ENCODE measurements around the gene ARHGAP33. TPM values are rescaled to one million over a fixed set of nuclear protein-coding genes. Genes with fewer than 3 reads are reported as not detected.

ARHGAP33 gene
- total RNA-seq, 1 experiment from 2014 or later, result 3.7 TPM

DNA sequence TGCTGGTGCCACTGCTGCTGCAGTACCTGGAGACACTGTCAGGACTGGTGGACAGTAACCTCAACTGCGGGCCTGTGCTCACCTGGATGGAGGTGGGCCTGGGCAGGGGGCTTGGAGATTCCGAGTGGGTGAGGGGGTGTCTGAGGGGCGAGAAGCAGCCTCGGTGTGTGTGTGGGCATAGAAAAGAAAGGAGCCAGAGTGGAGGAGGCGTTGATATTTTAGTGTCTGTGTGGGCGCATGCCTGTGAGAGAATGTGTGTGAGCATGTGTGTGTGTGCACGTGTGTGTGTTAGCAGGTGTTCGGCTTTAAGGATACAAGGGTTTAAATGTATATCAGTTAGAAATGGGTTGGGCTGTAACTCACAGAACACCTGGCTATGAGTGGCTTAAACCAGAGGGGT, 3.7 kb downstream of the ARHGAP33 start:
- CTCF ChIA-PET, result no interaction called here
- no peak overlapping the region for H3K4me3 ChIP-seq (ENCODE audit: low read length)
- DNase-seq, result no peak
- H3K9ac ChIP-seq (ENCODE audit: low read length), result no peak overlapping the region
- POLR2A ChIA-PET (ENCODE audit: unreplicated experiment), result no interaction called here
- no peaks in the 10 kb centered on the region for H3K27me3 ChIP-seq (ENCODE audit: low read length)
- intact Hi-C loops (cut with micrococcal nuclease), result no loop called here
- no peak overlapping the region for H3K4me2 ChIP-seq (ENCODE audit: low read length)
- no peak overlapping the region for H3K27ac ChIP-seq (ENCODE audit: low read length)
- H3K9me3 ChIP-seq (ENCODE audit: low read length), result no peaks in the 10 kb centered on the region
- peaks cover 7% of the 10 kb centered on the region for H3K4me1 ChIP-seq (ENCODE audit: insufficient read depth, low read length)
- TF ChIP-seq EZH2phosphoT487 (IDR thresholded peaks at IDR 0.05; ENCODE audit: borderline replicate concordance, low read length) (no peak), EZH2 (IDR thresholded peaks at IDR 0.05; ENCODE audit: low read length, unreplicated experiment) (no peak)
- TF ChIP-seq, protein P1, sequence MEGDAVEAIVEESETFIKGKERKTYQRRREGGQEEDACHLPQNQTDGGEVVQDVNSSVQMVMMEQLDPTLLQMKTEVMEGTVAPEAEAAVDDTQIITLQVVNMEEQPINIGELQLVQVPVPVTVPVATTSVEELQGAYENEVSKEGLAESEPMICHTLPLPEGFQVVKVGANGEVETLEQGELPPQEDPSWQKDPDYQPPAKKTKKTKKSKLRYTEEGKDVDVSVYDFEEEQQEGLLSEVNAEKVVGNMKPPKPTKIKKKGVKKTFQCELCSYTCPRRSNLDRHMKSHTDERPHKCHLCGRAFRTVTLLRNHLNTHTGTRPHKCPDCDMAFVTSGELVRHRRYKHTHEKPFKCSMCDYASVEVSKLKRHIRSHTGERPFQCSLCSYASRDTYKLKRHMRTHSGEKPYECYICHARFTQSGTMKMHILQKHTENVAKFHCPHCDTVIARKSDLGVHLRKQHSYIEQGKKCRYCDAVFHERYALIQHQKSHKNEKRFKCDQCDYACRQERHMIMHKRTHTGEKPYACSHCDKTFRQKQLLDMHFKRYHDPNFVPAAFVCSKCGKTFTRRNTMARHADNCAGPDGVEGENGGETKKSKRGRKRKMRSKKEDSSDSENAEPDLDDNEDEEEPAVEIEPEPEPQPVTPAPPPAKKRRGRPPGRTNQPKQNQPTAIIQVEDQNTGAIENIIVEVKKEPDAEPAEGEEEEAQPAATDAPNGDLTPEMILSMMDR (conservative IDR thresholded peaks at IDR 0.05; ENCODE audit: low read depth, low read length), result no peak
- H3K79me2 ChIP-seq (ENCODE audit: low read length), result no peaks in the 10 kb centered on the region
- ATAC-seq, result no peak
- H3F3A ChIP-seq (ENCODE audit: low read length, unreplicated experiment), result no peaks in the 10 kb centered on the region
- no peaks in the 10 kb centered on the region for H3K9me2 ChIP-seq (replicated peaks; ENCODE audit: low read length)
- no peaks in the 10 kb centered on the region for H4K20me1 ChIP-seq (ENCODE audit: low read length)
- no TSS peak for BruUV-seq (replicated peaks)
- no peaks in the 10 kb centered on the region for H3K36me3 ChIP-seq (ENCODE audit: low read depth, low read length)
- no peak overlapping the region for H2AFZ ChIP-seq (ENCODE audit: low read length)

DNA sequence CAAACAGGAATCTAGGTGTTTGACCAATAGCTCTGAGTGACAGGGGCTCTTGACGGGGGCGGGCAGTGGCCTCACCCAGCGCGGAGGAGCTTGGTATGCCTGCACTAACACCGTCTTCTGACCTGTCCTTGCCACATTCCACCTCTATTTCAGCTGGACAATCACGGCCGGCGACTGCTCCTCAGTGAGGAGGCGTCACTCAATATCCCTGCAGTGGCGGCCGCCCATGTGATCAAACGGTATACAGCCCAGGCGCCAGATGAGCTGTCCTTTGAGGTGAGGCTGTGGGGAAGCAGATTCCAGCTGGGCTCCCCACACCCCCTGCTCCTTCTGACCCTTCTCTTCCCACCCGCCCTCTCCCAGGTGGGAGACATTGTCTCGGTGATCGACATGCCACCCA, 4.7 kb downstream of the ARHGAP33 start:
- H2AFZ ChIP-seq (ENCODE audit: low read length), result no peak overlapping the region
- no TSS peak for BruUV-seq (replicated peaks)
- no peaks in the 10 kb centered on the region for H4K20me1 ChIP-seq (ENCODE audit: low read length)
- no peak for DNase-seq
- TF ChIP-seq EZH2 (IDR thresholded peaks at IDR 0.05; ENCODE audit: low read length, unreplicated experiment), result no peak
- TF ChIP-seq, protein P1 (conservative IDR thresholded peaks at IDR 0.05; ENCODE audit: low read depth, low read length), result no peak
- no peak for TF ChIP-seq EZH2phosphoT487 (IDR thresholded peaks at IDR 0.05; ENCODE audit: borderline replicate concordance, low read length)
- no peak for ATAC-seq
- H3K9me3 ChIP-seq (ENCODE audit: low read length), result no peaks in the 10 kb centered on the region
- no peaks in the 10 kb centered on the region for H3K27me3 ChIP-seq (ENCODE audit: low read length)
- intact Hi-C loops (cut with micrococcal nuclease), result no loop called here
- H3K79me2 ChIP-seq (ENCODE audit: low read length), result no peaks in the 10 kb centered on the region
- ChIA-PET CTCF (no interaction called here), POLR2A (ENCODE audit: unreplicated experiment) (no interaction called here)
- H3F3A ChIP-seq (ENCODE audit: low read length, unreplicated experiment), result no peaks in the 10 kb centered on the region
- H3K4me2 ChIP-seq (ENCODE audit: low read length), result no peak overlapping the region
- no peaks in the 10 kb centered on the region for H3K9me2 ChIP-seq (replicated peaks; ENCODE audit: low read length)
- H3K9ac ChIP-seq (ENCODE audit: low read length), result no peak overlapping the region
- no peaks in the 10 kb centered on the region for H3K36me3 ChIP-seq (ENCODE audit: low read depth, low read length)
- no peaks in the 10 kb centered on the region for H3K4me1 ChIP-seq (ENCODE audit: insufficient read depth, low read length)
- no peak overlapping the region for H3K27ac ChIP-seq (ENCODE audit: low read length)
- no peak overlapping the region for H3K4me3 ChIP-seq (ENCODE audit: low read length)

DNA sequence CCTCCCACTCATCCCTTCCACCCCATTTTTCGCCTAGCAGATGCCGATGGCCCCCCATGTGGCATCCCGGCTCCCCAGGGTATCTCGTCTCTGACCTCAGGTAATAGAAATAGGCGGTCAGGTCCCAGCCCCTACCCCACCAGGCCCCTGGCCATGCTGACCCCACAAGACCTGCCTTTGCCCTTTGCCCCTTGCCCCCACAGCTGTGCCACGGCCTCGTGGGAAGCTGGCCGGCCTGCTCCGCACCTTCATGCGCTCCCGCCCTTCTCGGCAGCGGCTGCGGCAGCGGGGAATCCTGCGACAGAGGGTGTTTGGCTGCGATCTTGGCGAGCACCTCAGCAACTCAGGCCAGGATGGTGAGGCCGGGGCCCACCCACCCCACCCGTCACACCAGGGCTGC, 5.4 kb downstream of the ARHGAP33 start:
- TF ChIP-seq, protein P1 (conservative IDR thresholded peaks at IDR 0.05; ENCODE audit: low read depth, low read length), result no peak
- TF ChIP-seq EZH2phosphoT487 (IDR thresholded peaks at IDR 0.05; ENCODE audit: borderline replicate concordance, low read length) (no peak), EZH2 (IDR thresholded peaks at IDR 0.05; ENCODE audit: low read length, unreplicated experiment) (no peak)
- Histone ChIP-seq H3K4me2 (ENCODE audit: low read length) (no peak overlapping the region), H3K36me3 (ENCODE audit: low read depth, low read length) (no peaks in the 10 kb centered on the region), H3K79me2 (ENCODE audit: low read length) (no peaks in the 10 kb centered on the region), H4K20me1 (ENCODE audit: low read length) (no peaks in the 10 kb centered on the region), H3K27me3 (ENCODE audit: low read length) (no peaks in the 10 kb centered on the region), H2AFZ (ENCODE audit: low read length) (no peak overlapping the region), H3K9ac (ENCODE audit: low read length) (no peak overlapping the region), H3K9me2 (replicated peaks; ENCODE audit: low read length) (no peaks in the 10 kb centered on the region), H3K4me3 (ENCODE audit: low read length) (no peak overlapping the region), H3K27ac (ENCODE audit: low read length) (no peak overlapping the region), H3F3A (ENCODE audit: low read length, unreplicated experiment) (no peaks in the 10 kb centered on the region), H3K4me1 (ENCODE audit: insufficient read depth, low read length) (no peaks in the 10 kb centered on the region), H3K9me3 (ENCODE audit: low read length) (no peaks in the 10 kb centered on the region)
- intact Hi-C loops (cut with micrococcal nuclease), result no loop called here
- no peak for DNase-seq
- BruUV-seq (replicated peaks), result no TSS peak
- ChIA-PET CTCF (no interaction called here), POLR2A (ENCODE audit: unreplicated experiment) (no interaction called here)
- ATAC-seq, result no peak
